Liver (tissue), 9 donors: ENCODE measurements around the gene PTP4A1. TPM values are rescaled to one million over a fixed set of nuclear protein-coding genes. Genes with fewer than 3 reads are reported as not detected.

Source experiments
- DNase-seq: peaks from one replicate; pipeline ENCODE4 v3.0.0-alpha.2; 2017; ENCODE audit warnings: low spot score
- H3K27ac ChIP-seq, 2 donors: one replicate each; pipeline ENCODE4 v1.7.0; 2013; ENCODE audit warnings: inconsistent platforms in 2 of 2, low read length in 2 of 2, control low read depth in 1 of 2, low read depth in 1 of 2, mild to moderate bottlenecking in 1 of 2
- H3K27me3 ChIP-seq, 4 donors: one replicate each; pipeline versions ENCODE4 v1.6.1 to v1.7.0; 2013; ENCODE audit warnings: low read length in 3 of 4, inconsistent platforms in 1 of 4, mild to moderate bottlenecking in 1 of 4, moderate library complexity in 1 of 4; ENCODE audit not compliant: control insufficient read depth in 4 of 4, insufficient read depth in 4 of 4
- H3K36me3 ChIP-seq, 4 donors: one replicate each; pipeline versions ENCODE4 v1.6.1 to v1.7.0; 2013; ENCODE audit warnings: low read length in 3 of 4, mild to moderate bottlenecking in 3 of 4, low read depth in 1 of 4, moderate library complexity in 1 of 4; ENCODE audit not compliant: control insufficient read depth in 4 of 4, insufficient read depth in 3 of 4
- H3K4me1 ChIP-seq, 4 donors: one replicate each; pipeline versions ENCODE4 v1.6.1 to v1.7.0; 2013; ENCODE audit warnings: low read length in 3 of 4, mild to moderate bottlenecking in 3 of 4, moderate library complexity in 1 of 4; ENCODE audit not compliant: control insufficient read depth in 4 of 4, insufficient read depth in 4 of 4
- H3K4me3 ChIP-seq, 3 donors: one replicate each; pipeline versions ENCODE4 v1.6.1 to v1.7.0; 2013; ENCODE audit warnings: low read length in 3 of 3, control low read depth in 1 of 3, low read depth in 1 of 3, mild to moderate bottlenecking in 1 of 3
- H3K9ac ChIP-seq, 2 donors: one replicate each; pipeline ENCODE4 v1.7.0; 2013; ENCODE audit warnings: low read length in 2 of 2, mild to moderate bottlenecking in 2 of 2, moderate library complexity in 2 of 2, control low read depth in 1 of 2, low read depth in 1 of 2
- H3K9me3 ChIP-seq, 4 donors: one replicate each; pipeline versions ENCODE4 v1.6.1 to v1.7.0; 2013; ENCODE audit warnings: low read length in 3 of 4; ENCODE audit not compliant: control insufficient read depth in 4 of 4
- EGR1 ChIP-seq, 2 donors: IDR thresholded peaks; 2 replicates each; pipeline ENCODE4 v1.6.1; 2016 to 2018; ENCODE audit warnings: antibody characterized with exemption in 2 of 2, low read depth in 2 of 2
- FOXA1 ChIP-seq: IDR thresholded peaks from 2 replicates; pipeline ENCODE4 v1.6.1; 2016; ENCODE audit warnings: antibody characterized with exemption
- FOXA2 ChIP-seq: IDR thresholded peaks from 2 replicates; pipeline ENCODE4 v1.6.1; 2016; ENCODE audit warnings: antibody characterized with exemption
- GABPA ChIP-seq, 2 donors: IDR thresholded peaks in 1 of 2; conservative IDR thresholded peaks in 1 of 2; 2 replicates each; pipeline ENCODE4 v1.6.1; 2016; ENCODE audit warnings: antibody characterized with exemption in 2 of 2, mild to moderate bottlenecking in 1 of 2, moderate library complexity in 1 of 2
- HNF4G ChIP-seq: IDR thresholded peaks from 2 replicates; pipeline ENCODE4 v1.6.1; 2016; ENCODE audit warnings: antibody characterized with exemption
- JUND ChIP-seq, 2 donors: IDR thresholded peaks; 2 replicates each; pipeline ENCODE4 v1.6.1; 2016; ENCODE audit warnings: antibody characterized with exemption in 2 of 2
- NR2F2 ChIP-seq: IDR thresholded peaks from 2 replicates; pipeline ENCODE4 v1.6.1; 2016; ENCODE audit warnings: antibody characterized with exemption
- RAD21 ChIP-seq, 2 donors: IDR thresholded peaks; 2 replicates each; pipeline ENCODE4 v1.6.1; 2016; ENCODE audit warnings: antibody characterized with exemption in 2 of 2, mild to moderate bottlenecking in 2 of 2
- RXRA ChIP-seq, 2 donors: IDR thresholded peaks; 2 replicates each; pipeline ENCODE4 v1.6.1; 2017 to 2018; ENCODE audit warnings: antibody characterized with exemption in 2 of 2, mild to moderate bottlenecking in 1 of 2
- SP1 ChIP-seq: IDR thresholded peaks from 2 replicates; pipeline ENCODE4 v1.6.1; 2018; ENCODE audit warnings: antibody characterized with exemption, mild to moderate bottlenecking
- TAF1 ChIP-seq: conservative IDR thresholded peaks from 2 replicates; pipeline ENCODE4 v1.6.1; 2016; ENCODE audit warnings: antibody characterized with exemption, mild to moderate bottlenecking
- YY1 ChIP-seq: IDR thresholded peaks from 2 replicates; pipeline ENCODE4 v1.6.1; 2016; ENCODE audit warnings: antibody characterized with exemption, mild to moderate bottlenecking
- ZBTB33 ChIP-seq: IDR thresholded peaks from 2 replicates; pipeline ENCODE4 v1.6.1; 2016; ENCODE audit warnings: antibody characterized with exemption
- WGBS: extraction: QIAGEN DNeasy Blood & Tissue Kit; methylation state at CpG from one replicate; pipeline ENCODE4 v1.1.7; 2013; 5-methylcytosine and 5-hydroxymethylcytosine counted together
- polyA plus RNA-seq, 2 donors: library from polyadenylated mRNA; stranded (reverse) in 1 of 2; unstranded in 1 of 2; fragments of 200-250 nt in 1 of 2; fragments of >200 nt in 1 of 2; fragmentation: Nextera tagmentation in 1 of 2; extraction: Ambion mirVana in 1 of 2; gene quantifications; one replicate each; pipeline versions ENCODE4 v1.2.1 to v1.2.3, GENCODE V29; 2013 to 2015
- total RNA-seq, 2 donors: library from RNA; depleted of rRNA; stranded (reverse); fragments of >200 nt; gene quantifications; one replicate each; pipeline ENCODE4 v1.2.3, GENCODE V29; 2014
- TF ChIP-seq, protein P1 (sequence below): IDR thresholded peaks from 2 replicates; pipeline ENCODE4 v1.6.1; 2016; ENCODE audit warnings: antibody characterized with exemption, mild to moderate bottlenecking
- TF ChIP-seq, protein P2 (sequence below): fragments of 150-350 bp; IDR thresholded peaks from 2 replicates; pipeline ENCODE4 v1.5.1; 2017; ENCODE audit warnings: improper control_type of control experiment, low read depth, low read length; ENCODE audit not compliant: missing input control
- TF ChIP-seq, protein P3 (sequence below): IDR thresholded peaks from 2 replicates; pipeline ENCODE4 v1.6.1; 2016; ENCODE audit warnings: antibody characterized with exemption
- donor health status: healthy.
- donor health status: healthy.
- donor health status: healthy.
- donor health status: healthy.
- donor health status: healthy.

PTP4A1 gene
- total and polyA plus RNA-seq, 4 donors = 34.3 to 237 (median 152) TPM

- no peak for DNase-seq
- no peaks in the 10 kb centered on the region for H3K9me3 ChIP-seq
- 80% methylated on average over 3 of the region's 3 CpGs for WGBS
- no peak for TF ChIP-seq FOXA1
- no peak for TF ChIP-seq RXRA (IDR thresholded peaks at IDR 0.05)
- TF ChIP-seq SP1 = no peak
- TF ChIP-seq, protein P1, sequence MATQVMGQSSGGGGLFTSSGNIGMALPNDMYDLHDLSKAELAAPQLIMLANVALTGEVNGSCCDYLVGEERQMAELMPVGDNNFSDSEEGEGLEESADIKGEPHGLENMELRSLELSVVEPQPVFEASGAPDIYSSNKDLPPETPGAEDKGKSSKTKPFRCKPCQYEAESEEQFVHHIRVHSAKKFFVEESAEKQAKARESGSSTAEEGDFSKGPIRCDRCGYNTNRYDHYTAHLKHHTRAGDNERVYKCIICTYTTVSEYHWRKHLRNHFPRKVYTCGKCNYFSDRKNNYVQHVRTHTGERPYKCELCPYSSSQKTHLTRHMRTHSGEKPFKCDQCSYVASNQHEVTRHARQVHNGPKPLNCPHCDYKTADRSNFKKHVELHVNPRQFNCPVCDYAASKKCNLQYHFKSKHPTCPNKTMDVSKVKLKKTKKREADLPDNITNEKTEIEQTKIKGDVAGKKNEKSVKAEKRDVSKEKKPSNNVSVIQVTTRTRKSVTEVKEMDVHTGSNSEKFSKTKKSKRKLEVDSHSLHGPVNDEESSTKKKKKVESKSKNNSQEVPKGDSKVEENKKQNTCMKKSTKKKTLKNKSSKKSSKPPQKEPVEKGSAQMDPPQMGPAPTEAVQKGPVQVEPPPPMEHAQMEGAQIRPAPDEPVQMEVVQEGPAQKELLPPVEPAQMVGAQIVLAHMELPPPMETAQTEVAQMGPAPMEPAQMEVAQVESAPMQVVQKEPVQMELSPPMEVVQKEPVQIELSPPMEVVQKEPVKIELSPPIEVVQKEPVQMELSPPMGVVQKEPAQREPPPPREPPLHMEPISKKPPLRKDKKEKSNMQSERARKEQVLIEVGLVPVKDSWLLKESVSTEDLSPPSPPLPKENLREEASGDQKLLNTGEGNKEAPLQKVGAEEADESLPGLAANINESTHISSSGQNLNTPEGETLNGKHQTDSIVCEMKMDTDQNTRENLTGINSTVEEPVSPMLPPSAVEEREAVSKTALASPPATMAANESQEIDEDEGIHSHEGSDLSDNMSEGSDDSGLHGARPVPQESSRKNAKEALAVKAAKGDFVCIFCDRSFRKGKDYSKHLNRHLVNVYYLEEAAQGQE = no peak
- TF ChIP-seq YY1 = no peak
- TF ChIP-seq EGR1 (IDR thresholded peaks at IDR 0.05; ENCODE audit: low read depth in 2 of 2) = no peak
- TF ChIP-seq JUND (IDR thresholded peaks at IDR 0.05) = no peak
- no peak for TF ChIP-seq NR2F2
- TF ChIP-seq ZBTB33 = no peak
- no peak for TF ChIP-seq RAD21 (IDR thresholded peaks at IDR 0.05)
- TF ChIP-seq, protein P2, sequence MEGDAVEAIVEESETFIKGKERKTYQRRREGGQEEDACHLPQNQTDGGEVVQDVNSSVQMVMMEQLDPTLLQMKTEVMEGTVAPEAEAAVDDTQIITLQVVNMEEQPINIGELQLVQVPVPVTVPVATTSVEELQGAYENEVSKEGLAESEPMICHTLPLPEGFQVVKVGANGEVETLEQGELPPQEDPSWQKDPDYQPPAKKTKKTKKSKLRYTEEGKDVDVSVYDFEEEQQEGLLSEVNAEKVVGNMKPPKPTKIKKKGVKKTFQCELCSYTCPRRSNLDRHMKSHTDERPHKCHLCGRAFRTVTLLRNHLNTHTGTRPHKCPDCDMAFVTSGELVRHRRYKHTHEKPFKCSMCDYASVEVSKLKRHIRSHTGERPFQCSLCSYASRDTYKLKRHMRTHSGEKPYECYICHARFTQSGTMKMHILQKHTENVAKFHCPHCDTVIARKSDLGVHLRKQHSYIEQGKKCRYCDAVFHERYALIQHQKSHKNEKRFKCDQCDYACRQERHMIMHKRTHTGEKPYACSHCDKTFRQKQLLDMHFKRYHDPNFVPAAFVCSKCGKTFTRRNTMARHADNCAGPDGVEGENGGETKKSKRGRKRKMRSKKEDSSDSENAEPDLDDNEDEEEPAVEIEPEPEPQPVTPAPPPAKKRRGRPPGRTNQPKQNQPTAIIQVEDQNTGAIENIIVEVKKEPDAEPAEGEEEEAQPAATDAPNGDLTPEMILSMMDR = no peak
- no peak for TF ChIP-seq TAF1
- no peak for TF ChIP-seq FOXA2
- TF ChIP-seq HNF4G = no peak
- TF ChIP-seq, protein P3, sequence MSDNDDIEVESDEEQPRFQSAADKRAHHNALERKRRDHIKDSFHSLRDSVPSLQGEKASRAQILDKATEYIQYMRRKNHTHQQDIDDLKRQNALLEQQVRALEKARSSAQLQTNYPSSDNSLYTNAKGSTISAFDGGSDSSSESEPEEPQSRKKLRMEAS = no peak
- peaks cover 0 to 2% (median 0%) of the 10 kb centered on the region in 4 donors for H3K4me1 ChIP-seq
- peaks cover 0 to 3% (median under 1%) of the 10 kb centered on the region in 4 donors for H3K36me3 ChIP-seq
- H3K27me3 ChIP-seq = no peaks in the 10 kb centered on the region
- no peak overlapping the region for H3K27ac ChIP-seq
- H3K4me3 ChIP-seq = no peak overlapping the region
- no peak overlapping the region for H3K9ac ChIP-seq
These were observed 28.3 kb upstream of the PTP4A1 start for GRCh38 chr6:63543982-63544381.

- no peaks in the 10 kb centered on the region for H3K27me3 ChIP-seq
- WGBS = 95% methylated on average over 6 of the region's 6 CpGs
- H3K4me3 ChIP-seq = no peak overlapping the region
- TF ChIP-seq EGR1 (IDR thresholded peaks at IDR 0.05; ENCODE audit: low read depth in 2 of 2) (no peak), GABPA (IDR thresholded peaks at IDR 0.05 in 1 of 2, conservative IDR thresholded peaks at IDR 0.05 in 1 of 2) (no peak), TAF1 (no peak), RAD21 (IDR thresholded peaks at IDR 0.05) (no peak), SP1 (no peak), NR2F2 (no peak), YY1 (no peak), ZBTB33 (no peak), FOXA2 (no peak), HNF4G (no peak), JUND (IDR thresholded peaks at IDR 0.05) (no peak), RXRA (IDR thresholded peaks at IDR 0.05) (no peak)
- TF ChIP-seq, protein P3 = no peak
- H3K9me3 ChIP-seq = no peaks in the 10 kb centered on the region
- DNase-seq = no peak
- H3K27ac ChIP-seq = no peak overlapping the region
- peaks cover 0 to 3% (median 1%) of the 10 kb centered on the region in 4 donors for H3K36me3 ChIP-seq
- no peak overlapping the region for H3K9ac ChIP-seq
- no peaks in the 10 kb centered on the region for H3K4me1 ChIP-seq
These were observed 26.0 kb upstream of the PTP4A1 start for GRCh38 chr6:63546236-63546635.
